Activated CD4-positive, alpha-beta T cell treated with anti-CD3 and anti-CD28 coated beads, Interleukin-2, amount 10 ng/mL, durations not matched to agents 24 days and 14 days (primary cell): Measurements from ENCODE around the gene KRT86. TPM values are rescaled to one million over a fixed set of nuclear protein-coding genes. Genes with fewer than 3 reads are reported as not detected.

Source experiments
- DNase-seq: peaks from one replicate; pipeline ENCODE4 v3.0.0; 2022
- H3K27ac Mint-ChIP-seq: one replicate; pipeline ENCODE4 v1.8.0; 2022; ENCODE audit warnings: mild to moderate bottlenecking, mixed read lengths
- H3K27me3 Mint-ChIP-seq: one replicate; pipeline ENCODE4 v1.8.0; 2022; ENCODE audit warnings: mixed read lengths
- H3K36me3 Mint-ChIP-seq: one replicate; pipeline ENCODE4 v1.8.0; 2022; ENCODE audit warnings: low read depth, mild to moderate bottlenecking, mixed read lengths
- H3K4me1 Mint-ChIP-seq: one replicate; pipeline ENCODE4 v1.8.0; 2021; ENCODE audit warnings: mixed read lengths
- H3K4me3 Mint-ChIP-seq: one replicate; pipeline ENCODE4 v1.8.0; 2022; ENCODE audit warnings: mild to moderate bottlenecking, moderate library complexity, mixed read lengths
- H3K9me3 Mint-ChIP-seq: one replicate; pipeline ENCODE4 v1.8.0; 2021; ENCODE audit warnings: mixed read lengths
- intact Hi-C: fragments of 100-400 bp; cut with micrococcal nuclease; formaldehyde crosslinking; loops from one replicate; pipeline ENCODE4 v1.15.1; 2023
- total RNA-seq: library from RNA; stranded (reverse); gene quantifications from 2 replicates; pipeline ENCODE4 v1.2.3, GENCODE V29; 2022

Gene KRT86
- total RNA-seq, 1 donor from 2014 or later = 0.44 TPM

- peaks cover 3% of the 10 kb centered on the region for H3K4me1 Mint-ChIP-seq
- no peaks in the 10 kb centered on the region for H3K36me3 Mint-ChIP-seq
- intact Hi-C loops = no loop called here
- DNase-seq = no peak
- peaks cover 12% of the 10 kb centered on the region for H3K27me3 Mint-ChIP-seq
- no peak overlapping the region for H3K4me3 Mint-ChIP-seq
- H3K27ac Mint-ChIP-seq = no peak overlapping the region
- no peaks in the 10 kb centered on the region for H3K9me3 Mint-ChIP-seq
Observed at GRCh38 chr12:52351196-52352059, 77.0 kb downstream of the KRT86 start.

- Mint-ChIP-seq H3K36me3 (no peaks in the 10 kb centered on the region), H3K9me3 (no peaks in the 10 kb centered on the region), H3K27me3 (peaks cover 12% of the 10 kb centered on the region), H3K27ac (no peak overlapping the region), H3K4me1 (peaks cover 3% of the 10 kb centered on the region), H3K4me3 (no peak overlapping the region)
- DNase-seq = no peak
- intact Hi-C loops = no loop called here
Observed at GRCh38 chr12:52352951-52353350, 78.5 kb downstream of the KRT86 start.

GRCh38 chr12:52353766-52354165, 79.3 kb downstream of the KRT86 start:
- no peak for DNase-seq
- Mint-ChIP-seq H3K27me3 (peaks cover 10% of the 10 kb centered on the region), H3K27ac (no peak overlapping the region), H3K4me1 (peaks cover 8% of the 10 kb centered on the region), H3K9me3 (no peaks in the 10 kb centered on the region), H3K36me3 (no peaks in the 10 kb centered on the region), H3K4me3 (no peak overlapping the region)
- intact Hi-C loops = no loop called here

GRCh38 chr12:52354200-52354599, 79.8 kb downstream of the KRT86 start:
- Mint-ChIP-seq H3K27ac (no peak overlapping the region), H3K9me3 (no peaks in the 10 kb centered on the region), H3K4me3 (no peak overlapping the region), H3K36me3 (no peaks in the 10 kb centered on the region), H3K27me3 (peaks cover 10% of the 10 kb centered on the region), H3K4me1 (peaks cover 12% of the 10 kb centered on the region)
- intact Hi-C loops = no loop called here
- DNase-seq = no peak

- DNase-seq = no peak
- Mint-ChIP-seq H3K27ac (no peak overlapping the region), H3K9me3 (no peaks in the 10 kb centered on the region), H3K27me3 (peaks cover 12% of the 10 kb centered on the region), H3K4me3 (no peak overlapping the region), H3K4me1 (peaks cover 16% of the 10 kb centered on the region), H3K36me3 (no peaks in the 10 kb centered on the region)
- intact Hi-C loops = no loop called here
Observed at GRCh38 chr12:52355176-52355575, 80.7 kb downstream of the KRT86 start.

GRCh38 chr12:52356031-52356761, 81.8 kb downstream of the KRT86 start:
- H3K27me3 Mint-ChIP-seq = peaks cover 12% of the 10 kb centered on the region
- peaks cover 16% of the 10 kb centered on the region for H3K4me1 Mint-ChIP-seq
- H3K4me3 Mint-ChIP-seq = no peak overlapping the region
- H3K27ac Mint-ChIP-seq = no peak overlapping the region
- H3K36me3 Mint-ChIP-seq = no peaks in the 10 kb centered on the region
- no peak for DNase-seq
- intact Hi-C loops = no loop called here
- no peaks in the 10 kb centered on the region for H3K9me3 Mint-ChIP-seq

GRCh38 chr12:52356762-52357580, 82.5 kb downstream of the KRT86 start:
- intact Hi-C loops = no loop called here
- Mint-ChIP-seq H3K4me3 (no peak overlapping the region), H3K9me3 (no peaks in the 10 kb centered on the region), H3K27me3 (peaks cover 9% of the 10 kb centered on the region), H3K4me1 (peaks cover 12% of the 10 kb centered on the region), H3K36me3 (no peaks in the 10 kb centered on the region), H3K27ac (no peak overlapping the region)
- no peak for DNase-seq

Other genes with a start within 250 kb of the KRT86 start
- gene NR4A1, start 223.2 kb upstream of the KRT86 start, total RNA-seq = 55.0 and 57.7 TPM in 2 replicates
- gene ATG101, start 204.7 kb upstream of the KRT86 start, total RNA-seq = 51.2 and 61.4 TPM in 2 replicates
- 0.19 TPM in 1 of 2 replicates, not detected in the other for gene SMIM41, start 194.9 kb upstream of the KRT86 start, total RNA-seq
- gene KRT80, start 82.6 kb upstream of the KRT86 start, total RNA-seq = not detected in 2 replicates
- gene KRT7, start 41.4 kb upstream of the KRT86 start, total RNA-seq = 12.3 and 15.8 TPM in 2 replicates
- gene KRT81, start 16.9 kb downstream of the KRT86 start, total RNA-seq = not detected in 2 replicates
- not detected in 2 replicates for gene KRT83, start 46.8 kb downstream of the KRT86 start, total RNA-seq
- gene KRT85, start 92.8 kb downstream of the KRT86 start, total RNA-seq = not detected in 2 replicates
- not detected in 2 replicates for gene KRT84, start 111.0 kb downstream of the KRT86 start, total RNA-seq
- not detected in 2 replicates for gene KRT82, start 131.7 kb downstream of the KRT86 start, total RNA-seq
- gene KRT75, start 159.7 kb downstream of the KRT86 start, total RNA-seq = not detected in 2 replicates
- gene KRT6B, start 177.5 kb downstream of the KRT86 start, total RNA-seq = not detected in 2 replicates
- gene KRT6C, start 199.2 kb downstream of the KRT86 start, total RNA-seq = not detected in 2 replicates
- not detected in 2 replicates for gene KRT6A, start 218.6 kb downstream of the KRT86 start, total RNA-seq
- gene KRT5, start 245.7 kb downstream of the KRT86 start, total RNA-seq = not detected in 2 replicates